GM21786 (cell line): ENCODE results near the gene CUL7.
A peak's percentile ranks its signal among the peaks of the same experiment; 100 is the strongest.
"Not testable (repeated sequence)": the region's sequence is repeated elsewhere in the genome, so short reads cannot be mapped to it uniquely, and the experiment has no call there.

Experiments
- ATAC-seq: cut with Tn5 transposase; IDR thresholded peaks from one replicate; pipeline ENCODE4 v1.9.1; 2021; ENCODE audit not compliant: unreplicated experiment

Gene CUL7

GRCh38 chr6:43047998-43048397 is 5.7 kb downstream of the CUL7 start:
- no peak for ATAC-seq

- ATAC-seq, result no peak
These were observed 8.2 kb downstream of the CUL7 start for GRCh38 chr6:43045371-43045930.

GRCh38 chr6:43043310-43043709 is 10.3 kb downstream of the CUL7 start:
- ATAC-seq, result no peak

- not testable (repeated sequence) for ATAC-seq
These were observed 12.2 kb downstream of the CUL7 start for GRCh38 chr6:43041475-43041874.

GRCh38 chr6:43040542-43041257 is 13.0 kb downstream of the CUL7 start:
- no peak for ATAC-seq

- no peak for ATAC-seq
These were observed 14.9 kb downstream of the CUL7 start for GRCh38 chr6:43038727-43039126.

- ATAC-seq, result no peak
These were observed 15.9 kb downstream of the CUL7 start for GRCh38 chr6:43037706-43038105.

GRCh38 chr6:43037197-43037596 is 16.5 kb downstream of the CUL7 start:
- ATAC-seq, result no peak

- ATAC-seq, result no peak
These were observed 16.9 kb downstream of the CUL7 start for GRCh38 chr6:43036712-43037111.

GRCh38 chr6:43035495-43036194 is 18.0 kb downstream of the CUL7 start:
- no peak for ATAC-seq

- no peak for ATAC-seq
These were observed 19.5 kb downstream of the CUL7 start for GRCh38 chr6:43034190-43034525.

- no peak for ATAC-seq
These were observed 20.0 kb downstream of the CUL7 start for GRCh38 chr6:43033496-43034189.

GRCh38 chr6:43032326-43032725 is 21.3 kb downstream of the CUL7 start:
- no peak for ATAC-seq

GRCh38 chr6:43029120-43029519 is 24.5 kb downstream of the CUL7 start:
- ATAC-seq, result no peak

GRCh38 chr6:43026365-43026764 is 27.3 kb downstream of the CUL7 start:
- ATAC-seq, result no peak

- ATAC-seq, result no peak
These were observed 29.2 kb downstream of the CUL7 start for GRCh38 chr6:43024436-43024835.

- peak; percentile 79 for ATAC-seq
These were observed 32.2 kb downstream of the CUL7 start, which contains the start of gene RRP36 for GRCh38 chr6:43021270-43022047. RRP36 (plus strand) TSS chr6:43021623; CDS start chr6:43021655, 32 bp downstream.

- no peak for ATAC-seq
These were observed 32.8 kb downstream of the CUL7 start for GRCh38 chr6:43020847-43021246.

GRCh38 chr6:43020052-43020705 is 33.5 kb downstream of the CUL7 start:
- ATAC-seq, result no peak

GRCh38 chr6:43019152-43019551 is 34.5 kb downstream of the CUL7 start:
- no peak for ATAC-seq
